Neural cell (in vitro differentiated cells): ENCODE data around the gene BANP. TPM values are rescaled to one million over a fixed set of nuclear protein-coding genes. Genes with fewer than 3 reads are reported as not detected.
"Not testable (repeated sequence)": the region's sequence is repeated elsewhere in the genome, so short reads cannot be mapped to it uniquely, and the experiment has no call there.

ENCODE experiments used
- H2AFZ ChIP-seq: fragments of 200-600, 300-800 bp; sonication (generic), shearing (Covaris generic); 2 replicates; pipeline ENCODE4 v1.6.0; 2014; ENCODE audit warnings: low read depth, mild to moderate bottlenecking, antibody characterized with exemption, low read length, moderate library complexity
- H3F3A ChIP-seq: fragments of 200-600 bp; shearing (Covaris generic); 2 replicates; pipeline ENCODE4 v1.6.1; 2016; ENCODE audit warnings: mild to moderate bottlenecking, moderate library complexity, mixed read lengths, antibody characterized with exemption, low read length; ENCODE audit not compliant: insufficient read depth, poor library complexity, severe bottlenecking
- H3K27ac ChIP-seq: fragments of 200-600, 300-800 bp; sonication (generic), shearing (Covaris generic); 2 replicates; pipeline ENCODE4 v1.5.1; 2014; ENCODE audit warnings: mild to moderate bottlenecking, low read length, moderate library complexity
- H3K27me3 ChIP-seq: fragments of 300-800, 200-600 bp; sonication (generic), shearing (Covaris generic); 2 replicates; pipeline ENCODE4 v1.6.0; 2014; ENCODE audit warnings: mild to moderate bottlenecking, low read depth, low read length, moderate library complexity; ENCODE audit not compliant: insufficient read depth
- H3K36me3 ChIP-seq: fragments of 300-800, 200-600 bp; sonication (generic), shearing (Covaris generic); 2 replicates; pipeline ENCODE4 v1.5.1; 2014; ENCODE audit warnings: mild to moderate bottlenecking, antibody characterized with exemption, low read length, moderate library complexity; ENCODE audit not compliant: insufficient read depth
- H3K4me2 ChIP-seq: fragments of 300-800, 200-600 bp; sonication (generic), shearing (Covaris generic); 2 replicates; pipeline ENCODE4 v1.6.0; 2014; ENCODE audit warnings: mild to moderate bottlenecking, low read length
- H3K4me3 ChIP-seq: fragments of 300-800, 200-600 bp; sonication (generic), shearing (Covaris generic); 2 replicates; pipeline ENCODE4 v1.5.1; 2014; ENCODE audit warnings: mild to moderate bottlenecking, low read length, moderate library complexity
- H3K79me2 ChIP-seq: fragments of 200-600 bp; shearing (Covaris generic); replicated peaks from 2 replicates; pipeline ENCODE4 v1.6.0; 2014; ENCODE audit warnings: mild to moderate bottlenecking, low read length, moderate library complexity; ENCODE audit not compliant: insufficient read depth
- H3K9ac ChIP-seq: fragments of 300-800, 200-600 bp; sonication (generic), shearing (Covaris generic); 2 replicates; pipeline ENCODE4 v1.6.1; 2016; ENCODE audit warnings: mild to moderate bottlenecking, low read length, mixed read lengths
- H3K9me2 ChIP-seq: fragments of 200-600 bp; shearing (Covaris generic); 2 replicates; pipeline ENCODE4 v1.6.1; 2016; ENCODE audit warnings: mild to moderate bottlenecking, low read length, mixed read lengths; ENCODE audit not compliant: insufficient read depth
- H3K9me3 ChIP-seq: fragments of 200-600, 300-800 bp; sonication (generic), shearing (Covaris generic); 2 replicates; pipeline ENCODE4 v1.6.1; 2016; ENCODE audit warnings: mild to moderate bottlenecking, mixed run types, low read length, moderate library complexity, mixed read lengths
- H4K20me1 ChIP-seq: fragments of 200-600 bp; shearing (Covaris generic); 2 replicates; pipeline ENCODE4 v1.6.1; 2016; ENCODE audit warnings: mild to moderate bottlenecking, mixed run types; ENCODE audit not compliant: insufficient read depth
- MXI1 ChIP-seq: fragments of 450-650 bp; conservative IDR thresholded peaks from 2 replicates; pipeline ENCODE4 v1.6.1; 2014; ENCODE audit warnings: antibody characterized with exemption, mild to moderate bottlenecking; ENCODE audit not compliant: poor library complexity, severe bottlenecking
- polyA plus RNA-seq: library from polyadenylated mRNA; depleted of rRNA; stranded (reverse); fragments of >200 nt; gene quantifications from 2 replicates; pipeline ENCODE4 v1.2.3, GENCODE V29; 2014
- TF ChIP-seq, protein P1 (sequence below): fragments of 450-650 bp; IDR thresholded peaks from 2 replicates; pipeline ENCODE4 v1.5.1; 2014; ENCODE audit warnings: antibody characterized with exemption, mild to moderate bottlenecking, moderate library complexity; ENCODE audit not compliant: poor library complexity, severe bottlenecking

Gene BANP
- polyA plus RNA-seq, 1 donor from 2014 or later = 20.6 TPM

DNA sequence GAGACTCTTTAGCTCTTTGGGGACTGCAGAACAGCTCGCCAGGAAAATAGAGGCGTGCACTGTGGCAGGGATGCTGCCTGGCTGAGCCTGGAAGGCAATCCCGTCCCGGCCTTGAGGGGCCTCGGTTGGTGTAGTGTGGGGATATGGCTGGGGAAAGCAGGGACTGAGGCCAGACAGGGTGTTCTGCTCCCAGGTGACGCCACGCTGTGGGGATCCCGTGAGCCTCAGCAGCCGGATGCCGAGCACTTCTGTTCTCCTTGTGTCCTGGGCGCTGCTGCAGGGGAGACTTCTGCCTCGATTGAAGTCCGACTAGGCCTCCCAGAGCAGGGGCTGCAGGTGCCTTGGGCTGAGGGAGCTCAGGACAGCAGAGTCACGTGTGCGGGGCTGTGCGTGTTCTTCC, 72.6 kb downstream of the BANP start:
- Histone ChIP-seq H3K4me2 (no peak overlapping the region), H3K4me3 (no peak overlapping the region), H3K9ac (no peak overlapping the region), H3F3A (no peaks in the 10 kb centered on the region), H3K9me2 (no peaks in the 10 kb centered on the region), H2AFZ (no peak overlapping the region), H4K20me1 (no peaks in the 10 kb centered on the region), H3K36me3 (no peaks in the 10 kb centered on the region), H3K27ac (no peak overlapping the region), H3K79me2 (no peaks in the 10 kb centered on the region), H3K9me3 (no peaks in the 10 kb centered on the region), H3K27me3 (no peaks in the 10 kb centered on the region)
- no peak for TF ChIP-seq MXI1

DNA sequence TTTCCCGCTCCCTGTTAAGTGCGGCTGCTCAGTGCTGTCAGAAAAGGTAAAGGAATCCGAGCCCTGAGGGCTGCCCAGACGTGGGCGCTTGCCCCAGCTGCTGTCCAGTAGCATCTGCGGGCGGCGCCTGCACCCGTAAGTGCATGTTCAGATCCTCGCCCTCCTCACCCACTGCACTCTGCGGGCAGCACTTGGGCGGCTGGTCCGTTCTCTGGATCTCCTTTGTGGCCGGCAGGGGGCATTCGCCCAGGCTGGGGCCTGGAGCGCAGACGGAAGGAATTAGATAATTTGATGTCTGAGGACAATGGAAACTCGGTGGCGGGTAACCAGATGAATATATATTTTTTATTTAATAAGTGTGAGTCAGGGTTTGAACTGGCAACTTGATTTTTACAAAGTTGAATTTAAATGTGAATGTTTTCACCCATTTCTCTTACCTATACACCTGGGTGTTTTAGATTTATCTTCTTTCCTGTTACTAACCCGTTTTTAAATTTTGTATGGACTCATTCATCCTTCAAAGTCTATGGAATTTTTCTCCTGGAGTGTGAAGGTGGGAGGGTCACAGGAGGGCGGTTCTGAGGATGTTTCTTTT, 73.4 kb downstream of the BANP start:
- not testable (repeated sequence) for H3K27me3 ChIP-seq, H3K4me2 ChIP-seq, H3K9me2 ChIP-seq, H3K27ac ChIP-seq, H2AFZ ChIP-seq, H4K20me1 ChIP-seq, H3K36me3 ChIP-seq, H3K9me3 ChIP-seq, H3K79me2 ChIP-seq, H3K4me3 ChIP-seq, H3K9ac ChIP-seq, H3F3A ChIP-seq
- TF ChIP-seq, protein P1, sequence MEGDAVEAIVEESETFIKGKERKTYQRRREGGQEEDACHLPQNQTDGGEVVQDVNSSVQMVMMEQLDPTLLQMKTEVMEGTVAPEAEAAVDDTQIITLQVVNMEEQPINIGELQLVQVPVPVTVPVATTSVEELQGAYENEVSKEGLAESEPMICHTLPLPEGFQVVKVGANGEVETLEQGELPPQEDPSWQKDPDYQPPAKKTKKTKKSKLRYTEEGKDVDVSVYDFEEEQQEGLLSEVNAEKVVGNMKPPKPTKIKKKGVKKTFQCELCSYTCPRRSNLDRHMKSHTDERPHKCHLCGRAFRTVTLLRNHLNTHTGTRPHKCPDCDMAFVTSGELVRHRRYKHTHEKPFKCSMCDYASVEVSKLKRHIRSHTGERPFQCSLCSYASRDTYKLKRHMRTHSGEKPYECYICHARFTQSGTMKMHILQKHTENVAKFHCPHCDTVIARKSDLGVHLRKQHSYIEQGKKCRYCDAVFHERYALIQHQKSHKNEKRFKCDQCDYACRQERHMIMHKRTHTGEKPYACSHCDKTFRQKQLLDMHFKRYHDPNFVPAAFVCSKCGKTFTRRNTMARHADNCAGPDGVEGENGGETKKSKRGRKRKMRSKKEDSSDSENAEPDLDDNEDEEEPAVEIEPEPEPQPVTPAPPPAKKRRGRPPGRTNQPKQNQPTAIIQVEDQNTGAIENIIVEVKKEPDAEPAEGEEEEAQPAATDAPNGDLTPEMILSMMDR = peak; percentile 30

DNA sequence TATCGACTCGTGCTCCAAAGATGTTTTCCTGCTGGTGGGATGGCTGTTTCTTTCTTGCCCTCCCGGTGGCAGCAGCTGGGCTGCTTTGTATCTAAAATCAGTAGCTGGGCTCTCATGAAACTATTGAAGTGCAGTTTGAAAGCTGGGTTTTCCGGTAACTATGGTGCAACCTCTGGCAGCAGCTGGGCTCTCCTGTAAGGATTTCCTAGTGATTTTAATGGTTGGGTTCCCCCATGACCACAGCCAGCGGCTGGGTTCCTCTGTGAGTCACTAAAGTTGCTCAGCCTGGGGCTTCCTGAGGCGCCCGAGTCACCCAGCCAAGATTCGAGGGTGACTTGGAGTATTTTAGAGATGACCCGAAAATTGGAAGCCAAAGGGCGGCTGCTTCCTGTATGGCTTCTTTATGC, 73.9 kb downstream of the BANP start:
- not testable (repeated sequence) for H3K4me3 ChIP-seq, H3K4me2 ChIP-seq, H3K27ac ChIP-seq

DNA sequence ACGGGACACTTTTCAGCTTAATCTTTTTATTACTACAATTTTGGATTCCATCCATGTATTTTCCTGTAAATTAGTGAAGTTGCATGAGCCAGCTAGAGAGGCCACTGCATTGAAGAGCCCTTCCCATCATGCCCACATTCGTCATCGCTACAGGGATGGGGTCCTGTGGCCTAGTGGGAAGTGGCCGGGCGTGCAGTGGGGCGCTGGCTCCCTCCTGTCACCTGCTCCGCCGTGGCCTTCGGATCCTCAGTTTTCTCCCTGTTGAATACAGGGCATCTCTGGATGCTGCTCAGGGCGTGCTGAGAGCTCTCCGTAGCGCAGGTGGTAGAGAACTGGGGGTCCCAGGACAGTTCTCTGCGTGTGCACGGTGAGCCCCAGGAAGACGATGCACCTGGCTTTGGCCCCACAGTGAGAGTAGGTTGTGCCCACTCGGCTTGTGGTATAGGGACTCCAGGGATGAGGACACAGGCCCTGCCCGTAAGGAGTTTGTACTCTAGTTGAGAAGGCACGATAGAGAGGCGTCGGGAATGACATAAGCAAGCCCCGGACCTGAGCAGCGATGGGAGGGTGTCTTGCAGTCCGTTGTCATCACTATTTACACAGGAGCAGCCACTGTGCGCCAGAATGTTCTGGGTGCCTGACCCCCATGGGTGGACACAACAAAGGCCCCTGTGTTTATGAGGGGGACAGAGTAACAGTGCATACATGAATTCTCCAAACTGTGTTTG, 74.8 kb downstream of the BANP start:
- H3K9me2 ChIP-seq, H2AFZ ChIP-seq, H3K4me2 ChIP-seq, H3K36me3 ChIP-seq, H3K9ac ChIP-seq, H3K27me3 ChIP-seq, H3K9me3 ChIP-seq, H3K4me3 ChIP-seq, H3K27ac ChIP-seq, H3K79me2 ChIP-seq, H3F3A ChIP-seq, H4K20me1 ChIP-seq: not testable (repeated sequence)

More for the DNA sequence above, 73.9 kb downstream of the BANP start:
- H2AFZ ChIP-seq, H3K9me3 ChIP-seq, H3K27me3 ChIP-seq, H3K9ac ChIP-seq, H3K79me2 ChIP-seq, H3K9me2 ChIP-seq, H3K36me3 ChIP-seq, H4K20me1 ChIP-seq, H3F3A ChIP-seq: not testable (repeated sequence)
